Measurements from ENCODE around the gene TPRX2. TPM values are rescaled to one million over a fixed set of nuclear protein-coding genes. Genes with fewer than 3 reads are reported as not detected.
"Not testable (repeated sequence)": the region's sequence is repeated elsewhere in the genome, so short reads cannot be mapped to it uniquely, and the experiment has no call there.

TPRX2 gene
- total and polyA plus RNA-seq, 2 donors (not counting 1 experiment from before 2014, with no cell fraction given), result not detected

DNA sequence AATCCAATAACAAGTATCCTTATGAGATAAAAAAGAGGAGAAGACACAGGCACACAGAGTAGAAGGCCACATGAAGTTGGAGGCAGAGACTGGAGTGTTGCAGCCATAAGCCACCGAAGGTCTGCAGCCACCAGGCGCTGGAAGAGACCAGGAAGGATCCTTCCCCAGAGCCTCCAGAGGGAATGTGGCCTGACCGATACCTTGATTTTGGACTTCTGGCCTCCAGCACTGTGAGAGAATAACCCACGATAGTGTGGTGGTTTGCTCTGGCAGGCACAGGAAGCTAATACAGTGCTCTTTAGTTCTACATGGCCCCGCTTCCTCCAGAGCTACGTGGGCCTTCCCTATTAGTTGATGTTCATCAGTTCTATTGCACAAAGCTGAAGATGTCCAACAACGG is 42.3 kb downstream of the TPRX2 start:
- Histone ChIP-seq H3K27ac (ENCODE audit: insufficient read depth, low read length) (no peak overlapping the region), H3K4me3 (replicated peaks in 1 of 4; ENCODE audit: control extremely low read depth in 1 of 4, insufficient read depth in 1 of 4, low read depth in 3 of 4, low read length in 4 of 4) (no peak overlapping the region), H3K27me3 (ENCODE audit: control insufficient read depth, insufficient read depth, low read length) (no peaks in the 10 kb centered on the region), H3K36me3 (ENCODE audit: control insufficient read depth, insufficient read depth, low read length) (no peaks in the 10 kb centered on the region), H4K20me1 (ENCODE audit: control insufficient read depth, extremely low read depth, insufficient read depth, low read length) (no peaks in the 10 kb centered on the region), H3K9ac (ENCODE audit: insufficient read depth, low read length) (no peak overlapping the region), H3K4me2 (ENCODE audit: extremely low read depth, insufficient read depth, low read length) (no peak overlapping the region), H3K79me2 (ENCODE audit: control insufficient read depth, insufficient read depth, low read length) (no peaks in the 10 kb centered on the region), H3K9me3 (ENCODE audit: control insufficient read depth, insufficient read depth, low read depth, low read length) (no peaks in the 10 kb centered on the region), H2AFZ (ENCODE audit: low read length) (no peak overlapping the region), H3K4me1 (ENCODE audit: control insufficient read depth, extremely low read depth, insufficient read depth, low read length) (no peaks in the 10 kb centered on the region)
- no peak for DNase-seq (ENCODE audit: low read depth in 2 of 2)
- TF ChIP-seq CTCF (conservative IDR thresholded peaks at IDR 0.05 in 1 of 2, IDR thresholded peaks at IDR 0.05 in 1 of 2; ENCODE audit: low read depth in 1 of 2, low read length in 2 of 2) (no peak), EZH2 (IDR thresholded peaks at IDR 0.05; ENCODE audit: low read length, missing control alignments) (no peak)

GRCh38 chr19:47909350-47909749 is 50.3 kb downstream of the TPRX2 start:
- not testable (repeated sequence) for H3K36me3 ChIP-seq (ENCODE audit: control insufficient read depth, insufficient read depth, low read length); H2AFZ ChIP-seq (ENCODE audit: low read length); H3K4me2 ChIP-seq (ENCODE audit: extremely low read depth, insufficient read depth, low read length); H3K4me3 ChIP-seq (replicated peaks in 1 of 4; ENCODE audit: control extremely low read depth in 1 of 4, insufficient read depth in 1 of 4, low read depth in 3 of 4, low read length in 4 of 4); H3K9ac ChIP-seq (ENCODE audit: insufficient read depth, low read length); H3K9me3 ChIP-seq (ENCODE audit: control insufficient read depth, insufficient read depth, low read depth, low read length); H3K79me2 ChIP-seq (ENCODE audit: control insufficient read depth, insufficient read depth, low read length); H3K27ac ChIP-seq (ENCODE audit: insufficient read depth, low read length); H4K20me1 ChIP-seq (ENCODE audit: control insufficient read depth, extremely low read depth, insufficient read depth, low read length); H3K4me1 ChIP-seq (ENCODE audit: control insufficient read depth, extremely low read depth, insufficient read depth, low read length); DNase-seq (ENCODE audit: low read depth in 2 of 2); H3K27me3 ChIP-seq (ENCODE audit: control insufficient read depth, insufficient read depth, low read length)

GRCh38 chr19:47910191-47910590 is 51.2 kb downstream of the TPRX2 start:
- not testable (repeated sequence) for H3K36me3 ChIP-seq (ENCODE audit: control insufficient read depth, insufficient read depth, low read length); H2AFZ ChIP-seq (ENCODE audit: low read length); H3K4me1 ChIP-seq (ENCODE audit: control insufficient read depth, extremely low read depth, insufficient read depth, low read length); H4K20me1 ChIP-seq (ENCODE audit: control insufficient read depth, extremely low read depth, insufficient read depth, low read length); H3K27me3 ChIP-seq (ENCODE audit: control insufficient read depth, insufficient read depth, low read length); H3K79me2 ChIP-seq (ENCODE audit: control insufficient read depth, insufficient read depth, low read length); DNase-seq (ENCODE audit: low read depth in 2 of 2); H3K9ac ChIP-seq (ENCODE audit: insufficient read depth, low read length); H3K4me2 ChIP-seq (ENCODE audit: extremely low read depth, insufficient read depth, low read length); H3K27ac ChIP-seq (ENCODE audit: insufficient read depth, low read length); H3K4me3 ChIP-seq (replicated peaks in 1 of 4; ENCODE audit: control extremely low read depth in 1 of 4, insufficient read depth in 1 of 4, low read depth in 3 of 4, low read length in 4 of 4); H3K9me3 ChIP-seq (ENCODE audit: control insufficient read depth, insufficient read depth, low read depth, low read length)

Other genes with a start within 250 kb of the TPRX2 start
- 106 and 192 TPM in 2 replicates for gene EHD2, start 145.8 kb upstream of the TPRX2 start, total RNA-seq
- gene EHD2, start 145.8 kb upstream of the TPRX2 start, polyA plus RNA-seq, result 96.5 and 97.0 TPM in 2 replicates
- gene NOP53, start 113.7 kb upstream of the TPRX2 start, total RNA-seq, result 59.6 and 110 TPM in 2 replicates
- 47.2 and 60.8 TPM in 2 replicates for gene NOP53, start 113.7 kb upstream of the TPRX2 start, polyA plus RNA-seq
- gene SELENOW, start 80.5 kb upstream of the TPRX2 start, total RNA-seq, result 142 and 155 TPM in 2 replicates
- 187 and 250 TPM in 2 replicates for gene SELENOW, start 80.5 kb upstream of the TPRX2 start, polyA plus RNA-seq
- not detected in 2 replicates for gene TPRX1, start 54.7 kb upstream of the TPRX2 start, total RNA-seq
- gene TPRX1, start 54.7 kb upstream of the TPRX2 start, polyA plus RNA-seq, result not detected in 2 replicates
- gene CRX, start 37.3 kb upstream of the TPRX2 start, total RNA-seq, result not detected in 2 replicates
- not detected in 2 replicates for gene CRX, start 37.3 kb upstream of the TPRX2 start, polyA plus RNA-seq
- not detected in 2 replicates for gene SULT2A1, start 27.1 kb downstream of the TPRX2 start, total RNA-seq
- gene SULT2A1, start 27.1 kb downstream of the TPRX2 start, polyA plus RNA-seq, result not detected in 2 replicates
- gene BSPH1, start 132.9 kb downstream of the TPRX2 start, total RNA-seq, result not detected in 2 replicates
- gene BSPH1, start 132.9 kb downstream of the TPRX2 start, polyA plus RNA-seq, result not detected in 2 replicates
- not detected in 2 replicates for gene ELSPBP1, start 135.4 kb downstream of the TPRX2 start, total RNA-seq
- gene ELSPBP1, start 135.4 kb downstream of the TPRX2 start, polyA plus RNA-seq, result not detected in 2 replicates
- gene CABP5, start 184.8 kb downstream of the TPRX2 start, total RNA-seq, result not detected in 2 replicates
- not detected in 2 replicates for gene CABP5, start 184.8 kb downstream of the TPRX2 start, polyA plus RNA-seq